DOHH2 (cell line): Measurements from ENCODE around the gene LUC7L3.

Experiments
- EZH2phosphoT487 ChIP-seq: fragments of 200-600 bp; sonication (generic); IDR thresholded peaks from 2 replicates; pipeline ENCODE4 v1.6.1; 2017; ENCODE audit warnings: borderline replicate concordance, mild to moderate bottlenecking, antibody characterized with exemption, low read length, moderate library complexity, mixed read lengths
- TF ChIP-seq, protein P1 (sequence below): fragments of 200-600 bp; sonication (generic); IDR thresholded peaks from one replicate; pipeline ENCODE4 v1.5.1; 2014; ENCODE audit warnings: antibody characterized with exemption, mild to moderate bottlenecking, low read depth, low read length; ENCODE audit not compliant: poor library complexity, severe bottlenecking

GRCh38 chr17:50739098-50739497 lies 19.7 kb downstream of the LUC7L3 start:
- TF ChIP-seq, protein P1, sequence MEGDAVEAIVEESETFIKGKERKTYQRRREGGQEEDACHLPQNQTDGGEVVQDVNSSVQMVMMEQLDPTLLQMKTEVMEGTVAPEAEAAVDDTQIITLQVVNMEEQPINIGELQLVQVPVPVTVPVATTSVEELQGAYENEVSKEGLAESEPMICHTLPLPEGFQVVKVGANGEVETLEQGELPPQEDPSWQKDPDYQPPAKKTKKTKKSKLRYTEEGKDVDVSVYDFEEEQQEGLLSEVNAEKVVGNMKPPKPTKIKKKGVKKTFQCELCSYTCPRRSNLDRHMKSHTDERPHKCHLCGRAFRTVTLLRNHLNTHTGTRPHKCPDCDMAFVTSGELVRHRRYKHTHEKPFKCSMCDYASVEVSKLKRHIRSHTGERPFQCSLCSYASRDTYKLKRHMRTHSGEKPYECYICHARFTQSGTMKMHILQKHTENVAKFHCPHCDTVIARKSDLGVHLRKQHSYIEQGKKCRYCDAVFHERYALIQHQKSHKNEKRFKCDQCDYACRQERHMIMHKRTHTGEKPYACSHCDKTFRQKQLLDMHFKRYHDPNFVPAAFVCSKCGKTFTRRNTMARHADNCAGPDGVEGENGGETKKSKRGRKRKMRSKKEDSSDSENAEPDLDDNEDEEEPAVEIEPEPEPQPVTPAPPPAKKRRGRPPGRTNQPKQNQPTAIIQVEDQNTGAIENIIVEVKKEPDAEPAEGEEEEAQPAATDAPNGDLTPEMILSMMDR: no peak
- no peak for TF ChIP-seq EZH2phosphoT487
